Ovary (tissue), 3 donors: ENCODE measurements around the gene ARAP3.

Experiments used
- POLR2A ChIP-seq: fragments of 450-650 bp; IDR thresholded peaks from one replicate; pipeline ENCODE4 v1.6.1; 2017; ENCODE audit warnings: antibody characterized with exemption, mild to moderate bottlenecking, moderate library complexity
- TF ChIP-seq, protein P1 (sequence below), 3 donors: fragments of 450-650 bp in 2 of 3; fragments of 200-600 bp in 1 of 3; IDR thresholded peaks; one replicate each; pipeline versions ENCODE4 v1.5.1 to v1.8.0; 2016 to 2022; ENCODE audit warnings: antibody characterized with exemption in 3 of 3, mild to moderate bottlenecking in 1 of 3
- donor health status: DM: no; HTN: no; CAD: no.

DNA sequence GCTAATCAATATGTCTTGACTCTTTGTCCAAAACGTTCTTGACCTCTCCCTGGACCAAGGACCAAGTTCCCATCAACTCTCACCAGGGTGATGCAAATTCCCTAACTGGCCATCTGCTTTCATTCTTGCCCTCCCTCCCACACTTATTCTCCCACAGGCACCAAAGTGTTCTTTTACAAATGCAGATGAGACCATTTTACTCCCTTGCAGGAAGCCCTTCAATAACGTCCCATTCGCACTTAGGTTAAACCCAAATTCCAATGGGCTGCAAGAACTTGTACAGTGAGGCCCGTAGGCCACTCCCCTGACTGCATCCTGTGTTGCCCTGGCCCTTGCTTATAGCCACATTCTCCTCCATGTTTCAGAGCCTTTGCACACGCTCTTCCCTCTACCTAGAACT is 7.3 kb downstream of the ARAP3 start:
- TF ChIP-seq, protein P1, sequence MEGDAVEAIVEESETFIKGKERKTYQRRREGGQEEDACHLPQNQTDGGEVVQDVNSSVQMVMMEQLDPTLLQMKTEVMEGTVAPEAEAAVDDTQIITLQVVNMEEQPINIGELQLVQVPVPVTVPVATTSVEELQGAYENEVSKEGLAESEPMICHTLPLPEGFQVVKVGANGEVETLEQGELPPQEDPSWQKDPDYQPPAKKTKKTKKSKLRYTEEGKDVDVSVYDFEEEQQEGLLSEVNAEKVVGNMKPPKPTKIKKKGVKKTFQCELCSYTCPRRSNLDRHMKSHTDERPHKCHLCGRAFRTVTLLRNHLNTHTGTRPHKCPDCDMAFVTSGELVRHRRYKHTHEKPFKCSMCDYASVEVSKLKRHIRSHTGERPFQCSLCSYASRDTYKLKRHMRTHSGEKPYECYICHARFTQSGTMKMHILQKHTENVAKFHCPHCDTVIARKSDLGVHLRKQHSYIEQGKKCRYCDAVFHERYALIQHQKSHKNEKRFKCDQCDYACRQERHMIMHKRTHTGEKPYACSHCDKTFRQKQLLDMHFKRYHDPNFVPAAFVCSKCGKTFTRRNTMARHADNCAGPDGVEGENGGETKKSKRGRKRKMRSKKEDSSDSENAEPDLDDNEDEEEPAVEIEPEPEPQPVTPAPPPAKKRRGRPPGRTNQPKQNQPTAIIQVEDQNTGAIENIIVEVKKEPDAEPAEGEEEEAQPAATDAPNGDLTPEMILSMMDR (IDR thresholded peaks at IDR 0.05) = no peak
- TF ChIP-seq POLR2A = no peak
